WTC11 (cell line): ENCODE data around the gene SEMA6C. TPM values are rescaled to one million over a fixed set of nuclear protein-coding genes. Genes with fewer than 3 reads are reported as not detected.

Experiments
- ATF1 ChIP-seq: sonication (generic); formaldehyde crosslinking; IDR thresholded peaks from 2 replicates; pipeline ENCODE4 v1.8.1; 2023; ENCODE audit warnings: mild to moderate bottlenecking, moderate library complexity, missing genetic modification reagents
- CBFB ChIP-seq: sonication (generic); formaldehyde crosslinking; IDR thresholded peaks from 2 replicates; pipeline ENCODE4 v1.8.1; 2022; ENCODE audit warnings: mild to moderate bottlenecking, low read depth, missing genetic modification reagents
- CREB1 ChIP-seq: sonication (generic); formaldehyde crosslinking; IDR thresholded peaks from 2 replicates; pipeline ENCODE4 v1.8.0; 2023; ENCODE audit warnings: mild to moderate bottlenecking, missing genetic modification reagents
- CREM ChIP-seq: sonication (generic); formaldehyde crosslinking; IDR thresholded peaks from 2 replicates; pipeline ENCODE4 v1.8.1; 2022; ENCODE audit warnings: mild to moderate bottlenecking, missing genetic modification reagents, moderate library complexity
- FOXP4 ChIP-seq: sonication (generic); formaldehyde crosslinking; IDR thresholded peaks from 2 replicates; pipeline ENCODE4 v1.8.0; 2022; ENCODE audit warnings: mild to moderate bottlenecking, missing genetic modification reagents
- NR1H2 ChIP-seq: sonication (generic); formaldehyde crosslinking; IDR thresholded peaks from 2 replicates; pipeline ENCODE4 v1.9.0; 2021; ENCODE audit warnings: mild to moderate bottlenecking, moderate library complexity, missing genetic modification reagents
- NR2C2 ChIP-seq: sonication (generic); formaldehyde crosslinking; IDR thresholded peaks from 2 replicates; pipeline ENCODE4 v1.8.0; 2022; ENCODE audit warnings: mild to moderate bottlenecking, missing genetic modification reagents
- OVOL2 ChIP-seq: fragments of 250-450 bp; sonication (Bioruptor Pico); IDR thresholded peaks from 2 replicates; pipeline ENCODE4 v1.9.0; 2021; ENCODE audit warnings: mild to moderate bottlenecking, borderline replicate concordance
- PREB ChIP-seq: sonication (generic); formaldehyde crosslinking; IDR thresholded peaks from 2 replicates; pipeline ENCODE4 v1.8.1; 2022; ENCODE audit warnings: mild to moderate bottlenecking, missing genetic modification reagents, moderate library complexity, borderline replicate concordance
- SMAD3 ChIP-seq: sonication (generic); formaldehyde crosslinking; IDR thresholded peaks from 2 replicates; pipeline ENCODE4 v1.8.0; 2022; ENCODE audit warnings: missing genetic modification reagents, mild to moderate bottlenecking, borderline replicate concordance
- SOX15 ChIP-seq: fragments of 250-450 bp; sonication (Bioruptor Pico); IDR thresholded peaks from 2 replicates; pipeline ENCODE4 v1.9.0; 2021; ENCODE audit warnings: mild to moderate bottlenecking
- SP1 ChIP-seq: sonication (generic); formaldehyde crosslinking; conservative IDR thresholded peaks from 2 replicates; pipeline ENCODE4 v1.8.1; 2022; ENCODE audit warnings: missing genetic modification reagents
- TP53 ChIP-seq: sonication (generic); formaldehyde crosslinking; IDR thresholded peaks from 2 replicates; pipeline ENCODE4 v1.8.1; 2023; ENCODE audit warnings: mild to moderate bottlenecking, missing genetic modification reagents
- ZBTB21 ChIP-seq: sonication (generic); formaldehyde crosslinking; IDR thresholded peaks from 2 replicates; pipeline ENCODE4 v1.8.1; 2023; ENCODE audit warnings: mild to moderate bottlenecking, missing genetic modification reagents, borderline replicate concordance
- ZNF232 ChIP-seq: sonication (generic); formaldehyde crosslinking; IDR thresholded peaks from 2 replicates; pipeline ENCODE4 v1.8.0; 2022; ENCODE audit warnings: mild to moderate bottlenecking, missing genetic modification reagents
- ZNF263 ChIP-seq: sonication (generic); formaldehyde crosslinking; IDR thresholded peaks from 2 replicates; pipeline ENCODE4 v1.8.1; 2022; ENCODE audit warnings: low read depth, mild to moderate bottlenecking, moderate library complexity, missing genetic modification reagents
- ZNF423 ChIP-seq: fragments of 250-450 bp; sonication (Bioruptor Pico); IDR thresholded peaks from 2 replicates; pipeline ENCODE4 v2.1.2; 2022; ENCODE audit warnings: mild to moderate bottlenecking, moderate library complexity
- total RNA-seq: library from RNA; stranded (reverse); gene quantifications from 3 replicates; pipeline ENCODE4 v1.2.3, GENCODE V29; 2021
- TF ChIP-seq, protein P1 (sequence below): sonication (generic); formaldehyde crosslinking; IDR thresholded peaks from 2 replicates; pipeline ENCODE4 v1.8.0; 2022; ENCODE audit warnings: missing genetic modification reagents
- TF ChIP-seq, protein P2 (sequence below): sonication (generic); formaldehyde crosslinking; IDR thresholded peaks from 2 replicates; pipeline ENCODE4 v1.8.0; 2023; ENCODE audit warnings: missing genetic modification reagents, mild to moderate bottlenecking, borderline replicate concordance
- TF ChIP-seq, protein P3 (sequence below): fragments of 200-600 bp; IDR thresholded peaks from 2 replicates; pipeline ENCODE4 v1.8.0; 2022; ENCODE audit warnings: antibody characterized with exemption
- TF ChIP-seq, protein P4 (sequence below): sonication (generic); formaldehyde crosslinking; IDR thresholded peaks from 2 replicates; pipeline ENCODE4 v1.8.1; 2023; ENCODE audit warnings: mild to moderate bottlenecking, missing genetic modification reagents, moderate library complexity
- TF ChIP-seq, protein P5 (sequence below): sonication (generic); formaldehyde crosslinking; IDR thresholded peaks from 2 replicates; pipeline ENCODE4 v1.8.1; 2023; ENCODE audit warnings: mild to moderate bottlenecking, missing genetic modification reagents
- TF ChIP-seq, protein P6 (sequence below): fragments of 250-450 bp; sonication (Bioruptor Pico); IDR thresholded peaks from 2 replicates; pipeline ENCODE4 v1.9.0; 2021; ENCODE audit warnings: mild to moderate bottlenecking

Gene SEMA6C
- total RNA-seq, 1 experiment from 2014 or later = 21.0 TPM

DNA sequence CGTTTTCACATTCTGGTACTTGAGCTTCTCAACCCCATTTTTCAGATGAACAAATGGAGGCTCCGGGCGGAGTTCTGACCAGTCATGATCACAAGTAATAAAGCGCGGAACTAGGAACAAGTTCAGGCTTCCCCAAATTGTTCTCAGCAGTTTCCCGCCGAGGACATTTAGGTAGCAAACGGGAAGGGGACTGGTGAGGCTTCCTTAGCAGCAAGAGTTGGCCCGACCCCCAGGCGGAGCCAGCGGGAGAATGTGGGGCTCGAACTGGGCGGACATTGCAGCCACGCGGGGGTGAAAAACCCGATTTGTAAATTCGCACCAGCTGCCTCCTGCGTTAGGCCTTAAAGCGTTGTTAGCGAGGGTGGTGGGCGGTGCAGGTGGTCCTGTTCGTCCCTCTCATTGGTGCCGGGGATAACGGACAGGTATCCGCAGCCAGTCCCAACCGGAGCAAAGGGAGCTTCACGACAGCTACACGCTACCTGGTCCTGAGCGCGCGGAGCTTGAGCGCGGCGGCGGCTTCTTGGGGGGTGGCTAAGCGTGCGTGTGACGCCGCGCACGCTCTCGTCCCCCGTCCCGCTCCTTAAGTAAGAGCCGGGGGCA, 15.3 kb downstream of the SEMA6C start (continued):
- TF ChIP-seq, protein P1, sequence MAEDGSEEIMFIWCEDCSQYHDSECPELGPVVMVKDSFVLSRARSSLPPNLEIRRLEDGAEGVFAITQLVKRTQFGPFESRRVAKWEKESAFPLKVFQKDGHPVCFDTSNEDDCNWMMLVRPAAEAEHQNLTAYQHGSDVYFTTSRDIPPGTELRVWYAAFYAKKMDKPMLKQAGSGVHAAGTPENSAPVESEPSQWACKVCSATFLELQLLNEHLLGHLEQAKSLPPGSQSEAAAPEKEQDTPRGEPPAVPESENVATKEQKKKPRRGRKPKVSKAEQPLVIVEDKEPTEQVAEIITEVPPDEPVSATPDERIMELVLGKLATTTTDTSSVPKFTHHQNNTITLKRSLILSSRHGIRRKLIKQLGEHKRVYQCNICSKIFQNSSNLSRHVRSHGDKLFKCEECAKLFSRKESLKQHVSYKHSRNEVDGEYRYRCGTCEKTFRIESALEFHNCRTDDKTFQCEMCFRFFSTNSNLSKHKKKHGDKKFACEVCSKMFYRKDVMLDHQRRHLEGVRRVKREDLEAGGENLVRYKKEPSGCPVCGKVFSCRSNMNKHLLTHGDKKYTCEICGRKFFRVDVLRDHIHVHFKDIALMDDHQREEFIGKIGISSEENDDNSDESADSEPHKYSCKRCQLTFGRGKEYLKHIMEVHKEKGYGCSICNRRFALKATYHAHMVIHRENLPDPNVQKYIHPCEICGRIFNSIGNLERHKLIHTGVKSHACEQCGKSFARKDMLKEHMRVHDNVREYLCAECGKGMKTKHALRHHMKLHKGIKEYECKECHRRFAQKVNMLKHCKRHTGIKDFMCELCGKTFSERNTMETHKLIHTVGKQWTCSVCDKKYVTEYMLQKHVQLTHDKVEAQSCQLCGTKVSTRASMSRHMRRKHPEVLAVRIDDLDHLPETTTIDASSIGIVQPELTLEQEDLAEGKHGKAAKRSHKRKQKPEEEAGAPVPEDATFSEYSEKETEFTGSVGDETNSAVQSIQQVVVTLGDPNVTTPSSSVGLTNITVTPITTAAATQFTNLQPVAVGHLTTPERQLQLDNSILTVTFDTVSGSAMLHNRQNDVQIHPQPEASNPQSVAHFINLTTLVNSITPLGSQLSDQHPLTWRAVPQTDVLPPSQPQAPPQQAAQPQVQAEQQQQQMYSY (CRISPR knock-in tag) = no peak
- TF ChIP-seq, protein P2, sequence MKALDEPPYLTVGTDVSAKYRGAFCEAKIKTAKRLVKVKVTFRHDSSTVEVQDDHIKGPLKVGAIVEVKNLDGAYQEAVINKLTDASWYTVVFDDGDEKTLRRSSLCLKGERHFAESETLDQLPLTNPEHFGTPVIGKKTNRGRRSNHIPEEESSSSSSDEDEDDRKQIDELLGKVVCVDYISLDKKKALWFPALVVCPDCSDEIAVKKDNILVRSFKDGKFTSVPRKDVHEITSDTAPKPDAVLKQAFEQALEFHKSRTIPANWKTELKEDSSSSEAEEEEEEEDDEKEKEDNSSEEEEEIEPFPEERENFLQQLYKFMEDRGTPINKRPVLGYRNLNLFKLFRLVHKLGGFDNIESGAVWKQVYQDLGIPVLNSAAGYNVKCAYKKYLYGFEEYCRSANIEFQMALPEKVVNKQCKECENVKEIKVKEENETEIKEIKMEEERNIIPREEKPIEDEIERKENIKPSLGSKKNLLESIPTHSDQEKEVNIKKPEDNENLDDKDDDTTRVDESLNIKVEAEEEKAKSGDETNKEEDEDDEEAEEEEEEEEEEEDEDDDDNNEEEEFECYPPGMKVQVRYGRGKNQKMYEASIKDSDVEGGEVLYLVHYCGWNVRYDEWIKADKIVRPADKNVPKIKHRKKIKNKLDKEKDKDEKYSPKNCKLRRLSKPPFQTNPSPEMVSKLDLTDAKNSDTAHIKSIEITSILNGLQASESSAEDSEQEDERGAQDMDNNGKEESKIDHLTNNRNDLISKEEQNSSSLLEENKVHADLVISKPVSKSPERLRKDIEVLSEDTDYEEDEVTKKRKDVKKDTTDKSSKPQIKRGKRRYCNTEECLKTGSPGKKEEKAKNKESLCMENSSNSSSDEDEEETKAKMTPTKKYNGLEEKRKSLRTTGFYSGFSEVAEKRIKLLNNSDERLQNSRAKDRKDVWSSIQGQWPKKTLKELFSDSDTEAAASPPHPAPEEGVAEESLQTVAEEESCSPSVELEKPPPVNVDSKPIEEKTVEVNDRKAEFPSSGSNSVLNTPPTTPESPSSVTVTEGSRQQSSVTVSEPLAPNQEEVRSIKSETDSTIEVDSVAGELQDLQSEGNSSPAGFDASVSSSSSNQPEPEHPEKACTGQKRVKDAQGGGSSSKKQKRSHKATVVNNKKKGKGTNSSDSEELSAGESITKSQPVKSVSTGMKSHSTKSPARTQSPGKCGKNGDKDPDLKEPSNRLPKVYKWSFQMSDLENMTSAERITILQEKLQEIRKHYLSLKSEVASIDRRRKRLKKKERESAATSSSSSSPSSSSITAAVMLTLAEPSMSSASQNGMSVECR (CRISPR knock-in tag) = no peak
- TF ChIP-seq CBFB (0 out of 2 replicates have a peak, but pooled peaks have one; percentile 43), CREB1 (CRISPR knock-in tag) (0 out of 2 replicates have a peak, but pooled peaks have one; percentile 34), FOXP4 (CRISPR knock-in tag) (no peak; the same call in 1 of the 2 replicates), NR2C2 (CRISPR knock-in tag) (no peak), ZNF263 (no peak), ZNF232 (0 out of 2 replicates have a peak, but pooled peaks have one; percentile 32), NR1H2 (no peak), SP1 (peak; percentile 55; the same call in 1 of the 2 replicates), ZBTB21 (CRISPR knock-in tag) (no peak), SMAD3 (CRISPR knock-in tag) (no peak), ZNF423 (CRISPR knock-in tag) (no peak), CREM (CRISPR knock-in tag) (0 out of 2 replicates have a peak, but pooled peaks have one; percentile 33), PREB (CRISPR knock-in tag) (no peak), TP53 (CRISPR knock-in tag) (peak; percentile 42; the same call in 1 of the 2 replicates), OVOL2 (CRISPR knock-in tag) (no peak), SOX15 (CRISPR knock-in tag) (no peak), ATF1 (CRISPR knock-in tag) (no peak)
- TF ChIP-seq, protein P3, sequence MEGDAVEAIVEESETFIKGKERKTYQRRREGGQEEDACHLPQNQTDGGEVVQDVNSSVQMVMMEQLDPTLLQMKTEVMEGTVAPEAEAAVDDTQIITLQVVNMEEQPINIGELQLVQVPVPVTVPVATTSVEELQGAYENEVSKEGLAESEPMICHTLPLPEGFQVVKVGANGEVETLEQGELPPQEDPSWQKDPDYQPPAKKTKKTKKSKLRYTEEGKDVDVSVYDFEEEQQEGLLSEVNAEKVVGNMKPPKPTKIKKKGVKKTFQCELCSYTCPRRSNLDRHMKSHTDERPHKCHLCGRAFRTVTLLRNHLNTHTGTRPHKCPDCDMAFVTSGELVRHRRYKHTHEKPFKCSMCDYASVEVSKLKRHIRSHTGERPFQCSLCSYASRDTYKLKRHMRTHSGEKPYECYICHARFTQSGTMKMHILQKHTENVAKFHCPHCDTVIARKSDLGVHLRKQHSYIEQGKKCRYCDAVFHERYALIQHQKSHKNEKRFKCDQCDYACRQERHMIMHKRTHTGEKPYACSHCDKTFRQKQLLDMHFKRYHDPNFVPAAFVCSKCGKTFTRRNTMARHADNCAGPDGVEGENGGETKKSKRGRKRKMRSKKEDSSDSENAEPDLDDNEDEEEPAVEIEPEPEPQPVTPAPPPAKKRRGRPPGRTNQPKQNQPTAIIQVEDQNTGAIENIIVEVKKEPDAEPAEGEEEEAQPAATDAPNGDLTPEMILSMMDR = no peak
- TF ChIP-seq, protein P4, sequence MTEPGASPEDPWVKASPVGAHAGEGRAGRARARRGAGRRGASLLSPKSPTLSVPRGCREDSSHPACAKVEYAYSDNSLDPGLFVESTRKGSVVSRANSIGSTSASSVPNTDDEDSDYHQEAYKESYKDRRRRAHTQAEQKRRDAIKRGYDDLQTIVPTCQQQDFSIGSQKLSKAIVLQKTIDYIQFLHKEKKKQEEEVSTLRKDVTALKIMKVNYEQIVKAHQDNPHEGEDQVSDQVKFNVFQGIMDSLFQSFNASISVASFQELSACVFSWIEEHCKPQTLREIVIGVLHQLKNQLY = no peak
- TF ChIP-seq, protein P5, sequence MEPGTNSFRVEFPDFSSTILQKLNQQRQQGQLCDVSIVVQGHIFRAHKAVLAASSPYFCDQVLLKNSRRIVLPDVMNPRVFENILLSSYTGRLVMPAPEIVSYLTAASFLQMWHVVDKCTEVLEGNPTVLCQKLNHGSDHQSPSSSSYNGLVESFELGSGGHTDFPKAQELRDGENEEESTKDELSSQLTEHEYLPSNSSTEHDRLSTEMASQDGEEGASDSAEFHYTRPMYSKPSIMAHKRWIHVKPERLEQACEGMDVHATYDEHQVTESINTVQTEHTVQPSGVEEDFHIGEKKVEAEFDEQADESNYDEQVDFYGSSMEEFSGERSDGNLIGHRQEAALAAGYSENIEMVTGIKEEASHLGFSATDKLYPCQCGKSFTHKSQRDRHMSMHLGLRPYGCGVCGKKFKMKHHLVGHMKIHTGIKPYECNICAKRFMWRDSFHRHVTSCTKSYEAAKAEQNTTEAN = 0 out of 2 replicates have a peak, but pooled peaks have one; percentile 55
- TF ChIP-seq, protein P6, sequence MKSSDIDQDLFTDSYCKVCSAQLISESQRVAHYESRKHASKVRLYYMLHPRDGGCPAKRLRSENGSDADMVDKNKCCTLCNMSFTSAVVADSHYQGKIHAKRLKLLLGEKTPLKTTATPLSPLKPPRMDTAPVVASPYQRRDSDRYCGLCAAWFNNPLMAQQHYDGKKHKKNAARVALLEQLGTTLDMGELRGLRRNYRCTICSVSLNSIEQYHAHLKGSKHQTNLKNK (CRISPR knock-in tag) = no peak
